Nephron (organoid): ENCODE measurements around the gene DLL3.
A peak's percentile ranks its signal among the peaks of the same experiment; 100 is the strongest.

Experiments used
- H3K27ac Mint-ChIP-seq, 3 experiments: 2 replicates each; pipeline ENCODE4 v1.8.0; 2020; ENCODE audit warnings: mixed read lengths in 3 of 3, mild to moderate bottlenecking in 2 of 3, moderate library complexity in 1 of 3
- H3K27me3 Mint-ChIP-seq: 2 replicates; pipeline ENCODE4 v1.8.0; 2021; ENCODE audit warnings: low read depth, mild to moderate bottlenecking, moderate library complexity, mixed read lengths
- H3K36me3 Mint-ChIP-seq: 2 replicates; pipeline ENCODE4 v1.8.0; 2020; ENCODE audit warnings: low read depth, mixed read lengths
- H3K4me1 Mint-ChIP-seq: 2 replicates; pipeline ENCODE4 v1.8.0; 2020; ENCODE audit warnings: mixed read lengths
- H3K4me3 Mint-ChIP-seq, 3 experiments: 2 replicates each; pipeline ENCODE4 v1.8.0; 2020; ENCODE audit warnings: mild to moderate bottlenecking in 3 of 3, mixed read lengths in 3 of 3, moderate library complexity in 2 of 3
- H3K9me3 Mint-ChIP-seq: 2 replicates; pipeline ENCODE4 v1.8.0; 2020; ENCODE audit warnings: mixed read lengths
- TF ChIP-seq, protein P1 (sequence below), 3 experiments: fragments of 200-600 bp; sonication (generic); IDR thresholded peaks; one replicate each; pipeline ENCODE4 v1.5.0; 2021; ENCODE audit warnings: antibody characterized with exemption in 3 of 3; ENCODE audit not compliant: unreplicated experiment in 3 of 3

The DLL3 gene

GRCh38 chr19:39542206-39542605, 43.5 kb downstream of the DLL3 start:
- TF ChIP-seq, protein P1, sequence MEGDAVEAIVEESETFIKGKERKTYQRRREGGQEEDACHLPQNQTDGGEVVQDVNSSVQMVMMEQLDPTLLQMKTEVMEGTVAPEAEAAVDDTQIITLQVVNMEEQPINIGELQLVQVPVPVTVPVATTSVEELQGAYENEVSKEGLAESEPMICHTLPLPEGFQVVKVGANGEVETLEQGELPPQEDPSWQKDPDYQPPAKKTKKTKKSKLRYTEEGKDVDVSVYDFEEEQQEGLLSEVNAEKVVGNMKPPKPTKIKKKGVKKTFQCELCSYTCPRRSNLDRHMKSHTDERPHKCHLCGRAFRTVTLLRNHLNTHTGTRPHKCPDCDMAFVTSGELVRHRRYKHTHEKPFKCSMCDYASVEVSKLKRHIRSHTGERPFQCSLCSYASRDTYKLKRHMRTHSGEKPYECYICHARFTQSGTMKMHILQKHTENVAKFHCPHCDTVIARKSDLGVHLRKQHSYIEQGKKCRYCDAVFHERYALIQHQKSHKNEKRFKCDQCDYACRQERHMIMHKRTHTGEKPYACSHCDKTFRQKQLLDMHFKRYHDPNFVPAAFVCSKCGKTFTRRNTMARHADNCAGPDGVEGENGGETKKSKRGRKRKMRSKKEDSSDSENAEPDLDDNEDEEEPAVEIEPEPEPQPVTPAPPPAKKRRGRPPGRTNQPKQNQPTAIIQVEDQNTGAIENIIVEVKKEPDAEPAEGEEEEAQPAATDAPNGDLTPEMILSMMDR (IDR thresholded peaks at IDR 0.05; ENCODE audit: unreplicated experiment in 3 of 3): no peak
- H3K27me3 Mint-ChIP-seq: peaks cover 17% of the 10 kb centered on the region
- peaks cover 22% of the 10 kb centered on the region for H3K4me1 Mint-ChIP-seq
- no peaks in the 10 kb centered on the region for H3K9me3 Mint-ChIP-seq
- no peaks in the 10 kb centered on the region for H3K36me3 Mint-ChIP-seq
- no peak overlapping the region for H3K27ac Mint-ChIP-seq
- peak overlapping the region in 2 of 3 experiments; percentile 30 to 54 for H3K4me3 Mint-ChIP-seq

GRCh38 chr19:39543477-39543857, 44.7 kb downstream of the DLL3 start:
- Mint-ChIP-seq H3K4me3 (no peak overlapping the region), H3K36me3 (no peaks in the 10 kb centered on the region), H3K27me3 (peaks cover 17% of the 10 kb centered on the region), H3K9me3 (no peaks in the 10 kb centered on the region), H3K27ac (no peak overlapping the region), H3K4me1 (peaks cover 16% of the 10 kb centered on the region)
- TF ChIP-seq, protein P1 (IDR thresholded peaks at IDR 0.05; ENCODE audit: unreplicated experiment in 3 of 3): no peak

DNA sequence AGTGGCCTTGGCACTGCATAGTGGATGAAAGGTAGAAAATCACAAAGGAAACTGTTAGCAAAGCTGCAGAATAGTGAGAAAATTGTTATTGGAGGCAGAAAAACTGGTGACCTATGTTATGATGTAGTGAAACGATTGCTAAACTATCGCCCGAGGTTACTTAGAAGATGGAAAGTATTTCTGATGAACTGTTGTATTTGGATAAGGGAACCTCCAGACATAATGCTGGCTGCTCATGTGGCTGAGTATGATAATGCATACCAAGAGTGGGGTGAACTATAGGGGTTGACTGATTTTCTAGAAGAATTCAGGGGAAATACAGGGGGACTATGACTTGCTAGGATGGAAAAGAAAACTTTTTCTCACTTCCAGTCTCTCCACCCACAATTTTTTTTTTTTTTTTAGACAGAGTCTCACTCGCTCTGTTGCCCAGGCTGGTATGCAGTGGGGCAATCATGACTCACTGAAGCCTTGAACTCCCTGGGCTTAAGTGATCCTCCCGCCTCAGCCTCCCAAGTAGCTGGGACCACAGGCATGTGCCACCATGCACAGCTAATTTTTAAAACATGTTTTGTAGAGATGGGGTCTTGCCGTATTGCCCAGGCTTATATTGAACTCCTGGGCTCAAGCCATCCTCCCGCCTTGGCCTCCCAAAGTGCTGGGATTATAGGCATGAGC, 45.6 kb downstream of the DLL3 start:
- no peak overlapping the region for H3K27ac Mint-ChIP-seq
- H3K4me3 Mint-ChIP-seq: no peak overlapping the region
- peaks cover 7% of the 10 kb centered on the region for H3K4me1 Mint-ChIP-seq
- H3K9me3 Mint-ChIP-seq: no peaks in the 10 kb centered on the region
- TF ChIP-seq, protein P1 (IDR thresholded peaks at IDR 0.05; ENCODE audit: unreplicated experiment in 3 of 3): no peak
- H3K27me3 Mint-ChIP-seq: peaks cover 17% of the 10 kb centered on the region
- H3K36me3 Mint-ChIP-seq: no peaks in the 10 kb centered on the region

- Mint-ChIP-seq H3K9me3 (no peaks in the 10 kb centered on the region), H3K27ac (no peak overlapping the region), H3K27me3 (peaks cover 17% of the 10 kb centered on the region), H3K36me3 (no peaks in the 10 kb centered on the region), H3K4me3 (no peak overlapping the region), H3K4me1 (peaks cover 7% of the 10 kb centered on the region)
- TF ChIP-seq, protein P1 (IDR thresholded peaks at IDR 0.05; ENCODE audit: unreplicated experiment in 3 of 3): no peak
Measured at GRCh38 chr19:39544911-39545310, 46.2 kb downstream of the DLL3 start.

GRCh38 chr19:39546599-39546998, 47.9 kb downstream of the DLL3 start:
- Mint-ChIP-seq H3K27me3 (peaks cover 17% of the 10 kb centered on the region), H3K36me3 (no peaks in the 10 kb centered on the region), H3K9me3 (no peaks in the 10 kb centered on the region), H3K4me3 (no peak overlapping the region), H3K27ac (no peak overlapping the region), H3K4me1 (no peaks in the 10 kb centered on the region)
- TF ChIP-seq, protein P1 (IDR thresholded peaks at IDR 0.05; ENCODE audit: unreplicated experiment in 3 of 3): no peak

DNA sequence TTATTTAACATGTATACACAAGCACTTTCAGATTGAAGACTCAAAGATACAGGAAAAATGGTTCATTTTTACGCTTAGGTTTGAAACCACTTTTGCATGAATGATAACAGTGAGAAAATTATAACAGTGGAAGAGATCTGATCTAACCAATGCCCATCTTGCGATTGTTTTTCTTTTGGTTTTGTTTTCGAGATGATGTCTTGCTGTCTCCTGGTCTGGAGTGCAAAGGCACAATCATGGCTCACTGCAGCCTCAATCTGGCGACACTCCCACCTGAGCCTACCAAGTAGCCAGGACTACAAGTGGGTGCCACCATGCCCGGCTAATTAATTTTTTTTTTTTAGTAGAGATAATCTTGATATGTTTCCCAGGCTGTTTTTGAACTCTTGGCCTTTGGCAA, 51.5 kb downstream of the DLL3 start:
- H3K4me1 Mint-ChIP-seq: no peaks in the 10 kb centered on the region
- TF ChIP-seq, protein P1 (IDR thresholded peaks at IDR 0.05; ENCODE audit: unreplicated experiment in 3 of 3): no peak
- no peaks in the 10 kb centered on the region for H3K36me3 Mint-ChIP-seq
- H3K4me3 Mint-ChIP-seq: no peak overlapping the region
- H3K27ac Mint-ChIP-seq: no peak overlapping the region
- H3K27me3 Mint-ChIP-seq: peaks cover 29% of the 10 kb centered on the region
- H3K9me3 Mint-ChIP-seq: no peaks in the 10 kb centered on the region
